Astrocyte (in vitro differentiated cells and primary cell): ENCODE data around the gene TRRAP. TPM values are rescaled to one million over a fixed set of nuclear protein-coding genes. Genes with fewer than 3 reads are reported as not detected.
"Not testable (repeated sequence)": the region's sequence is repeated elsewhere in the genome, so short reads cannot be mapped to it uniquely, and the experiment has no call there.

Experiments
- DNase-seq: peaks from one replicate; pipeline ENCODE4 v3.0.0-alpha.2; 2010; ENCODE audit warnings: low read depth
- FAIRE-seq: peaks from 2 replicates; lab custom pipeline; 2011; peaks lifted over from hg19 to GRCh38; lab: Jason Lieb, UNC
- H2AFZ ChIP-seq: 2 replicates; pipeline ENCODE4 v1.6.0; 2012; ENCODE audit warnings: low read depth, low read length, inconsistent platforms
- H3K27ac ChIP-seq: 2 replicates; pipeline ENCODE4 v1.5.1; 2011; ENCODE audit warnings: low read depth, low read length, inconsistent platforms
- H3K27me3 ChIP-seq: 2 replicates; pipeline ENCODE4 v1.6.0; 2011; ENCODE audit warnings: low read length, inconsistent platforms; ENCODE audit not compliant: insufficient read depth
- H3K36me3 ChIP-seq: 2 replicates; pipeline ENCODE4 v1.5.1; 2011; ENCODE audit warnings: low read length, inconsistent platforms; ENCODE audit not compliant: insufficient read depth
- H3K4me1 ChIP-seq: 2 replicates; pipeline ENCODE4 v1.5.1; 2011; ENCODE audit warnings: low read length, inconsistent platforms; ENCODE audit not compliant: insufficient read depth
- H3K4me2 ChIP-seq: 2 replicates; pipeline ENCODE4 v1.6.0; 2012; ENCODE audit warnings: low read length, inconsistent platforms
- H3K4me3 ChIP-seq: 2 replicates; pipeline ENCODE4 v1.5.1; 2011; ENCODE audit warnings: low read depth, mild to moderate bottlenecking, low read length, inconsistent platforms; ENCODE audit not compliant: insufficient read depth
- H3K79me2 ChIP-seq: 2 replicates; pipeline ENCODE4 v1.6.0; 2012; ENCODE audit warnings: mild to moderate bottlenecking, low read length, inconsistent platforms; ENCODE audit not compliant: insufficient read depth
- H3K9ac ChIP-seq: 2 replicates; pipeline ENCODE4 v1.6.0; 2012; ENCODE audit warnings: mild to moderate bottlenecking, low read length, inconsistent platforms
- H3K9me3 ChIP-seq: 2 replicates; pipeline ENCODE4 v1.5.1; 2012; ENCODE audit warnings: low read depth, mild to moderate bottlenecking, low read length, inconsistent platforms; ENCODE audit not compliant: insufficient read depth
- H4K20me1 ChIP-seq: 2 replicates; pipeline ENCODE4 v1.6.0; 2012; ENCODE audit warnings: low read length, inconsistent platforms; ENCODE audit not compliant: insufficient read depth
- H3K27ac Mint-ChIP-seq: one replicate; pipeline ENCODE4 v1.8.0; 2021; ENCODE audit warnings: mild to moderate bottlenecking, mixed read lengths; ENCODE audit not compliant: unreplicated experiment
- H3K27me3 Mint-ChIP-seq: one replicate; pipeline ENCODE4 v1.8.0; 2021; ENCODE audit warnings: low read depth, mixed read lengths; ENCODE audit not compliant: unreplicated experiment
- H3K36me3 Mint-ChIP-seq: one replicate; pipeline ENCODE4 v1.8.0; 2021; ENCODE audit warnings: low read depth, mixed read lengths; ENCODE audit not compliant: unreplicated experiment
- H3K4me1 Mint-ChIP-seq: one replicate; pipeline ENCODE4 v1.8.0; 2021; ENCODE audit warnings: low read depth, mixed read lengths; ENCODE audit not compliant: unreplicated experiment
- H3K4me3 Mint-ChIP-seq: one replicate; pipeline ENCODE4 v1.8.0; 2021; ENCODE audit warnings: mild to moderate bottlenecking, moderate library complexity, mixed read lengths; ENCODE audit not compliant: unreplicated experiment
- H3K9me3 Mint-ChIP-seq: one replicate; pipeline ENCODE4 v1.8.0; 2021; ENCODE audit warnings: mild to moderate bottlenecking, mixed read lengths; ENCODE audit not compliant: unreplicated experiment
- CTCF ChIP-seq: IDR thresholded peaks from 2 replicates; pipeline ENCODE4 v1.5.1; 2011; ENCODE audit warnings: low read depth, mild to moderate bottlenecking, inconsistent platforms, low read length, moderate library complexity; ENCODE audit not compliant: insufficient read depth
- EZH2 ChIP-seq: IDR thresholded peaks from 2 replicates; pipeline ENCODE4 v1.6.1; 2012; ENCODE audit warnings: mild to moderate bottlenecking, low read length, inconsistent platforms; ENCODE audit not compliant: insufficient read depth
- total RNA-seq: library from RNA; stranded (reverse); gene quantifications from 2 replicates; pipeline ENCODE4 v1.2.1, GENCODE V29; 2021

Gene TRRAP
- total RNA-seq, 1 donor from 2014 or later, result 33.5 TPM

GRCh38 chr7:99046262-99046661, 167.9 kb downstream of the TRRAP start:
- H4K20me1 ChIP-seq, result peaks cover 12% of the 10 kb centered on the region
- not testable (repeated sequence) for H3K27me3 ChIP-seq, H3K4me2 ChIP-seq, H3K4me3 ChIP-seq, H3K9ac ChIP-seq, H3K27ac Mint-ChIP-seq, H3K27ac ChIP-seq, H3K4me3 Mint-ChIP-seq, DNase-seq, H2AFZ ChIP-seq, H3K79me2 ChIP-seq, H3K9me3 Mint-ChIP-seq, FAIRE-seq, H3K9me3 ChIP-seq, H3K27me3 Mint-ChIP-seq
- H3K36me3 ChIP-seq, result peaks cover 50% of the 10 kb centered on the region
- peaks cover 33% of the 10 kb centered on the region for H3K4me1 Mint-ChIP-seq
- H3K36me3 Mint-ChIP-seq, result peaks cover 42% of the 10 kb centered on the region
- H3K4me1 ChIP-seq, result peaks cover 17% of the 10 kb centered on the region

GRCh38 chr7:99046722-99047121, 168.4 kb downstream of the TRRAP start:
- FAIRE-seq (no peak), DNase-seq (no peak)
- H3K27ac Mint-ChIP-seq, result no peak overlapping the region
- H4K20me1 ChIP-seq, result peaks cover 12% of the 10 kb centered on the region
- H3K4me2 ChIP-seq, result no peak overlapping the region
- peaks cover 46% of the 10 kb centered on the region for H3K36me3 Mint-ChIP-seq
- no peaks in the 10 kb centered on the region for H3K9me3 ChIP-seq
- H2AFZ ChIP-seq, result no peak overlapping the region
- H3K27ac ChIP-seq, result no peak overlapping the region
- peaks cover 30% of the 10 kb centered on the region for H3K4me1 Mint-ChIP-seq
- no peak overlapping the region for H3K4me3 Mint-ChIP-seq
- no peak overlapping the region for H3K4me3 ChIP-seq
- H3K27me3 Mint-ChIP-seq, result no peaks in the 10 kb centered on the region
- H3K36me3 ChIP-seq, result peaks cover 46% of the 10 kb centered on the region
- no peaks in the 10 kb centered on the region for H3K27me3 ChIP-seq
- peaks cover 21% of the 10 kb centered on the region for H3K4me1 ChIP-seq
- H3K9ac ChIP-seq, result no peak overlapping the region
- TF ChIP-seq CTCF, result no peak
- H3K9me3 Mint-ChIP-seq, result no peaks in the 10 kb centered on the region
- H3K79me2 ChIP-seq, result peaks cover 6% of the 10 kb centered on the region

- no peak overlapping the region for H3K27ac Mint-ChIP-seq
- Histone ChIP-seq H3K9ac (no peak overlapping the region), H3K36me3 (peaks cover 48% of the 10 kb centered on the region), H3K4me1 (peaks cover 19% of the 10 kb centered on the region), H4K20me1 (peaks cover 19% of the 10 kb centered on the region), H3K9me3 (no peaks in the 10 kb centered on the region), H3K79me2 (peaks cover 6% of the 10 kb centered on the region), H3K27ac (no peak overlapping the region), H3K27me3 (no peaks in the 10 kb centered on the region), H3K4me2 (no peak overlapping the region), H3K4me3 (no peak overlapping the region), H2AFZ (no peak overlapping the region)
- TF ChIP-seq CTCF (no peak), EZH2 (no peak)
- H3K4me1 Mint-ChIP-seq, result peaks cover 24% of the 10 kb centered on the region
- no peaks in the 10 kb centered on the region for H3K27me3 Mint-ChIP-seq
- no peak overlapping the region for H3K4me3 Mint-ChIP-seq
- DNase-seq (no peak), FAIRE-seq (no peak)
- peaks cover 51% of the 10 kb centered on the region for H3K36me3 Mint-ChIP-seq
- no peaks in the 10 kb centered on the region for H3K9me3 Mint-ChIP-seq
Observed at GRCh38 chr7:99047526-99048077, 169.3 kb downstream of the TRRAP start.
